PC-9 (cell line): ENCODE data around the gene ATCAY. TPM values are rescaled to one million over a fixed set of nuclear protein-coding genes. Genes with fewer than 3 reads are reported as not detected.

Experiments
- BruUV-seq: library from RNA; stranded (reverse); fragments of 400-500 nt; replicated peaks from 2 replicates; lab custom pipeline; 2021; lab: Mats Ljungman, UMichigan
- CTCF ChIA-PET: fragments of 300-600 bp; sonication (Branson Sonifier 250); formaldehyde crosslinking; loops from one replicate; lab custom pipeline; 2022; ENCODE audit warnings: antibody characterized with exemption; lab: Charles Lee
- POLR2A ChIA-PET: fragments of 300-600 bp; sonication (Branson Sonifier 250); formaldehyde crosslinking; loops from one replicate; lab custom pipeline; 2022; ENCODE audit warnings: antibody characterized with exemption; ENCODE audit not compliant: unreplicated experiment; lab: Charles Lee
- DNase-seq, 2 experiments: peaks; one replicate each; pipeline versions ENCODE4 v3.0.0 to v3.0.0-alpha.2; 2015 to 2022; ENCODE audit warnings: mixed read lengths in 1 of 2
- H2AFZ ChIP-seq: fragments of 200-600 bp; sonication (generic); 2 replicates; pipeline ENCODE4 v1.8.1; 2017; ENCODE audit warnings: antibody characterized with exemption
- H3F3A ChIP-seq: fragments of 200-600 bp; sonication (generic); 2 replicates; pipeline ENCODE4 v1.8.1; 2017; ENCODE audit warnings: antibody characterized with exemption, mild to moderate bottlenecking, low read depth; ENCODE audit not compliant: insufficient read depth
- H3K27ac ChIP-seq: fragments of 200-600 bp; sonication (generic); 2 replicates; pipeline ENCODE4 v1.6.1; 2016; ENCODE audit warnings: mixed run types
- H3K27me3 ChIP-seq: fragments of 200-600 bp; sonication (generic); 2 replicates; pipeline ENCODE4 v1.6.1; 2016; ENCODE audit warnings: low read depth, mixed run types; ENCODE audit not compliant: insufficient read depth
- H3K36me3 ChIP-seq: fragments of 200-600 bp; sonication (generic); 2 replicates; pipeline ENCODE4 v1.6.1; 2016; ENCODE audit warnings: low read depth, mixed run types
- H3K4me1 ChIP-seq: fragments of 200-600 bp; sonication (generic); replicated peaks from 2 replicates; pipeline ENCODE4 v1.6.1; 2016; ENCODE audit warnings: mixed run types; ENCODE audit not compliant: insufficient read depth
- H3K4me2 ChIP-seq: fragments of 200-600 bp; sonication (generic); 2 replicates; pipeline ENCODE4 v1.6.1; 2017; ENCODE audit warnings: mixed run types
- H3K4me3 ChIP-seq: fragments of 200-600 bp; sonication (generic); 2 replicates; pipeline ENCODE4 v1.6.1; 2016; ENCODE audit warnings: mixed run types
- H3K79me2 ChIP-seq: fragments of 200-600 bp; sonication (generic); 2 replicates; pipeline ENCODE4 v1.6.1; 2017; ENCODE audit warnings: low read depth, mixed run types
- H3K9me2 ChIP-seq: fragments of 200-600 bp; sonication (generic); 2 replicates; pipeline ENCODE4 v1.8.1; 2017; ENCODE audit warnings: mild to moderate bottlenecking; ENCODE audit not compliant: insufficient read depth
- H3K9me3 ChIP-seq: fragments of 200-600 bp; sonication (generic); 2 replicates; pipeline ENCODE4 v1.8.1; 2016; ENCODE audit warnings: low read depth; ENCODE audit not compliant: insufficient read depth
- H4K20me1 ChIP-seq: fragments of 200-600 bp; sonication (generic); 2 replicates; pipeline ENCODE4 v1.8.1; 2017; ENCODE audit not compliant: insufficient read depth
- CTCF ChIP-seq: fragments of 200-600 bp; sonication (generic); conservative IDR thresholded peaks from 2 replicates; pipeline ENCODE4 v1.6.1; 2017; ENCODE audit warnings: mixed run types, antibody characterized with exemption, mild to moderate bottlenecking, moderate library complexity
- EZH2 ChIP-seq: fragments of 200-600 bp; sonication (generic); IDR thresholded peaks from 2 replicates; pipeline ENCODE4 v1.8.0; 2017; ENCODE audit warnings: antibody characterized with exemption, low read depth
- intact Hi-C: fragments of 100-400 bp; cut with micrococcal nuclease; formaldehyde crosslinking; loops from one replicate; pipeline ENCODE4 v1.10.0; 2022; ENCODE audit not compliant: unreplicated experiment
- total RNA-seq: library from RNA; stranded (reverse); gene quantifications from 2 replicates; pipeline ENCODE4 v1.2.3, GENCODE V29; 2021

Gene ATCAY
- total RNA-seq, 1 experiment from 2014 or later = not detected

GRCh38 chr19:3849787-3850186 is 30.7 kb upstream of the ATCAY start:
- Histone ChIP-seq H3F3A (peaks cover 3% of the 10 kb centered on the region; the same call in 1 of the 2 replicates), H3K27me3 (no peaks in the 10 kb centered on the region), H3K36me3 (no peaks in the 10 kb centered on the region), H3K9me2 (no peaks in the 10 kb centered on the region), H3K4me1 (0 out of 2 replicates have a peak, but pooled peaks cover 2% of the 10 kb centered on the region), H3K9me3 (no peaks in the 10 kb centered on the region), H2AFZ (no peak overlapping the region), H3K27ac (no peak overlapping the region), H4K20me1 (no peaks in the 10 kb centered on the region), H3K4me3 (no peak overlapping the region), H3K4me2 (no peak overlapping the region), H3K79me2 (no peaks in the 10 kb centered on the region)
- BruUV-seq = no TSS peak
- no peak for TF ChIP-seq EZH2
- TF ChIP-seq CTCF = no peak
- intact Hi-C loops = loop anchor here (1.0 kb wide), 1 partner anchor 183 kb away; no protein-coding TSS in a partner anchor
- ChIA-PET CTCF (interaction anchor here (0.7 to 0.8 kb wide), 2 partner anchors 138 to 158 kb away, joined by 3 to 4 read pairs; no protein-coding TSS in a partner anchor), POLR2A (no interaction called here)
- DNase-seq = no peak

GRCh38 chr19:3850320-3850972 is 30.0 kb upstream of the ATCAY start:
- no TSS peak for BruUV-seq
- no peak overlapping the region for H3K4me2 ChIP-seq
- H3K4me3 ChIP-seq = no peak overlapping the region
- CTCF ChIA-PET = no interaction called here
- TF ChIP-seq EZH2 (no peak), CTCF (no peak)
- no peaks in the 10 kb centered on the region for H3K9me2 ChIP-seq
- H2AFZ ChIP-seq = no peak overlapping the region
- H3F3A ChIP-seq = peaks cover 3% of the 10 kb centered on the region; the same call in 1 of the 2 replicates
- no peaks in the 10 kb centered on the region for H3K27me3 ChIP-seq
- H4K20me1 ChIP-seq = no peaks in the 10 kb centered on the region
- no peak for DNase-seq
- no peaks in the 10 kb centered on the region for H3K36me3 ChIP-seq
- 0 out of 2 replicates have a peak, but pooled peaks cover 6% of the 10 kb centered on the region for H3K4me1 ChIP-seq
- H3K27ac ChIP-seq = no peak overlapping the region
- intact Hi-C loops = no loop called here
- no peaks in the 10 kb centered on the region for H3K9me3 ChIP-seq
- POLR2A ChIA-PET = no interaction called here
- H3K79me2 ChIP-seq = no peaks in the 10 kb centered on the region

- no peaks in the 10 kb centered on the region for H3K9me3 ChIP-seq
- TF ChIP-seq CTCF (no peak), EZH2 (no peak)
- H3K27ac ChIP-seq = no peak overlapping the region
- intact Hi-C loops = loop anchor here (2.0 kb wide), 2 partner anchors 133 to 357 kb away; partner anchors contain the start of gene EEF2
- H3K4me3 ChIP-seq = no peak overlapping the region
- H3K9me2 ChIP-seq = no peaks in the 10 kb centered on the region
- H2AFZ ChIP-seq = no peak overlapping the region
- H3K4me2 ChIP-seq = no peak overlapping the region
- H3K79me2 ChIP-seq = no peaks in the 10 kb centered on the region
- no peaks in the 10 kb centered on the region for H3K36me3 ChIP-seq
- ChIA-PET POLR2A (no interaction called here), CTCF (no interaction called here)
- no peaks in the 10 kb centered on the region for H4K20me1 ChIP-seq
- DNase-seq = no peak
- H3K27me3 ChIP-seq = no peaks in the 10 kb centered on the region
- H3K4me1 ChIP-seq = 0 out of 2 replicates have a peak, but pooled peaks cover 6% of the 10 kb centered on the region
- no TSS peak for BruUV-seq
- H3F3A ChIP-seq = peaks cover 3% of the 10 kb centered on the region; the same call in 1 of the 2 replicates
These were observed 29.0 kb upstream of the ATCAY start for GRCh38 chr19:3851254-3852176.
